Glutamatergic neuron (in vitro differentiated cells): Measurements from ENCODE around the gene ZCCHC24. TPM values are rescaled to one million over a fixed set of nuclear protein-coding genes. Genes with fewer than 3 reads are reported as not detected.

ENCODE experiments used
- DNase-seq: peaks from one replicate; pipeline ENCODE4 v3.0.0; 2022
- H3K27ac Mint-ChIP-seq: one replicate; pipeline ENCODE4 v1.8.0; 2020; ENCODE audit warnings: mild to moderate bottlenecking, mixed read lengths, inconsistent platforms; ENCODE audit not compliant: unreplicated experiment
- H3K27me3 Mint-ChIP-seq: one replicate; pipeline ENCODE4 v1.8.0; 2020; ENCODE audit warnings: mild to moderate bottlenecking, moderate library complexity, mixed read lengths, inconsistent platforms; ENCODE audit not compliant: unreplicated experiment
- H3K36me3 Mint-ChIP-seq: one replicate; pipeline ENCODE4 v1.8.0; 2020; ENCODE audit warnings: mild to moderate bottlenecking, mixed read lengths, inconsistent platforms; ENCODE audit not compliant: unreplicated experiment
- H3K4me1 Mint-ChIP-seq: one replicate; pipeline ENCODE4 v1.8.0; 2020; ENCODE audit warnings: mild to moderate bottlenecking, low read depth, mixed read lengths, inconsistent platforms; ENCODE audit not compliant: unreplicated experiment
- H3K4me3 Mint-ChIP-seq: one replicate; pipeline ENCODE4 v1.8.0; 2020; ENCODE audit warnings: mild to moderate bottlenecking, mixed read lengths, inconsistent platforms; ENCODE audit not compliant: unreplicated experiment
- H3K9me3 Mint-ChIP-seq: one replicate; pipeline ENCODE4 v1.8.0; 2020; ENCODE audit warnings: mild to moderate bottlenecking, moderate library complexity, mixed read lengths, inconsistent platforms; ENCODE audit not compliant: unreplicated experiment
- CTCF ChIP-seq: fragments of 200-600 bp; sonication (generic); IDR thresholded peaks from one replicate; pipeline ENCODE4 v1.5.0; 2021; ENCODE audit not compliant: partially characterized antibody, unreplicated experiment
- total RNA-seq: library from RNA; stranded (reverse); fragmentation: NEBNext Ultra II Directional; extraction: Animal tissue kit (Norgen Biotek cat#: 25700); gene quantifications from one replicate; pipeline ENCODE4 v1.2.1, GENCODE V29; 2021; ENCODE audit not compliant: unreplicated experiment

ZCCHC24 gene
- total RNA-seq, 1 donor from 2014 or later = 3.0 TPM

DNA sequence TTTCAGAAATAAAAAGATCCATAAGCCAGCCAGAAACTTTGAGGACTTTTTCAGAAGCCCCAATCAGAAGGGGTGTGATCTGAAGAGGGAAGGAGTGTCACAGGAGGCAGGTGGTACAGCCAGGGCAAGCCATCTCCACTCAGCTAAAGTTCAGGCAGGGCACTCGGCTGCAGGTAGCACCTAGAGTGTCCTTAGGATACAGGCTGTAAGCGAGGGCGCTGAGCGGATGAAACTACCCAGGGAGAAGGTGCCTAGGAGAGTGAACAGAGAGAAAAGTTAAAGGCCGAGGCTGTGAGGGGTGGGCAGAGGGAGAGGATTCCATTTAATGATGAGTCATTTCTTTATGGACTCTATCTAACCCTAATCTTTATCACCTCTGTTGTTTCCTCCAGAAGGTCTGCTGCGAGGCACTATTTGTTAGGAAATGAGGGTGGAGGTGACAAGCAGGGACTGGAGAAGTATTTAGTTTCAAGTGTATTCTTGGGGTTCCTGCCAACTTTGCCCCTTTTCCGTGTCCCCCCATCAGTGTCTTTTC is 29.8 kb upstream of the ZCCHC24 start:
- Mint-ChIP-seq H3K4me1 (no peaks in the 10 kb centered on the region), H3K27ac (no peak overlapping the region), H3K27me3 (peaks cover 4% of the 10 kb centered on the region), H3K4me3 (no peak overlapping the region), H3K36me3 (no peaks in the 10 kb centered on the region), H3K9me3 (no peaks in the 10 kb centered on the region)
- TF ChIP-seq CTCF = no peak
- no peak for DNase-seq

- Mint-ChIP-seq H3K4me1 (no peaks in the 10 kb centered on the region), H3K27ac (no peak overlapping the region)
These were observed 28.2 kb upstream of the ZCCHC24 start for GRCh38 chr10:79473496-79474095.

DNA sequence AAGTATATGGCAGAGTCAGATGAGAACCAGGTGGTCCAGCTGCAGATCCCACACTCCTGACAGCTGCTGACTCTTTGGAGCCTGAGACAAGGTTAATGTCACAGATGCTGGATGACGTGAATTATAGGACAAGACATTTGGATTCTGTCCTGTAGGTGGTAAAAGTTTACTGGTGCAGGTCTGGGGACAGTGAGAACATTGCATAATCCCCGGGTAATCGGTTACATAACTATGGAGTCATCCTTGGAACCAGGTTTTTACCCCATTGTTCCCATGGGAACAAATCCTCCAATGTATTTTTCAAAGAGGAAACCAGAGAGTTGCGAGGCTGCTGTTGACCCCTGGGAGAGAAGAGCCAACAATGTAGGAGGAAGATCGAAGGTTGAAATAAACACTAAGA is 27.5 kb upstream of the ZCCHC24 start:
- DNase-seq = no peak

More at GRCh38 chr10:79473496-79474095, 28.2 kb upstream of the ZCCHC24 start:
- Mint-ChIP-seq H3K27me3 (peaks cover 5% of the 10 kb centered on the region), H3K4me3 (no peak overlapping the region), H3K9me3 (no peaks in the 10 kb centered on the region), H3K36me3 (no peaks in the 10 kb centered on the region)
- DNase-seq = no peak
- TF ChIP-seq CTCF = no peak

DNA sequence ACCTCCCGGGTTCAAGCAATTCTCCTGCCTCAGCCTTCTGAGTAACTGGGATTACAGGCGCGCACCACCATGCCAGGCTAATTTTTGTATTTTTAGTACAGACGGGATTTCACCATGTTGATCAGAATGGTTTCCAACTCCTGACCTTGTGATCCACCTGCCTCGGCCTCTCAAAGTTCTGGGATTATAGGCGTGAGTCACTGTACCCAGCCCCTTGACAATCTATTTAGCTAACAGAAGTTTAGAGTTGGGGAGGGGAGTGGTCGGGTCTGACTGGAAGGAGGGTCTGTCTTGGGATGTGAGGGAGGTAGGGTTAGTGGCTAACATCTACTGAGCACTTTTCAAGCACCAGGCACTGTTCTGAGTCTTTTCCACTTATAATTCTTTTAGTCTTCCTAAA is 27.0 kb upstream of the ZCCHC24 start:
- peaks cover 5% of the 10 kb centered on the region for H3K27me3 Mint-ChIP-seq
- no peak overlapping the region for H3K27ac Mint-ChIP-seq
- no peak for TF ChIP-seq CTCF
- H3K4me1 Mint-ChIP-seq = no peaks in the 10 kb centered on the region
- DNase-seq = no peak
- H3K4me3 Mint-ChIP-seq = no peak overlapping the region
- no peaks in the 10 kb centered on the region for H3K9me3 Mint-ChIP-seq
- no peaks in the 10 kb centered on the region for H3K36me3 Mint-ChIP-seq

More for the DNA sequence above, 27.5 kb upstream of the ZCCHC24 start:
- Mint-ChIP-seq H3K27ac (no peak overlapping the region), H3K9me3 (no peaks in the 10 kb centered on the region), H3K4me3 (no peak overlapping the region), H3K4me1 (no peaks in the 10 kb centered on the region), H3K36me3 (no peaks in the 10 kb centered on the region), H3K27me3 (peaks cover 5% of the 10 kb centered on the region)
- no peak for TF ChIP-seq CTCF

GRCh38 chr10:79471776-79472175 is 26.4 kb upstream of the ZCCHC24 start:
- TF ChIP-seq CTCF = no peak
- H3K4me3 Mint-ChIP-seq = no peak overlapping the region
- H3K4me1 Mint-ChIP-seq = no peaks in the 10 kb centered on the region
- DNase-seq = no peak
- peaks cover 5% of the 10 kb centered on the region for H3K27me3 Mint-ChIP-seq
- no peaks in the 10 kb centered on the region for H3K9me3 Mint-ChIP-seq
- no peak overlapping the region for H3K27ac Mint-ChIP-seq
- H3K36me3 Mint-ChIP-seq = no peaks in the 10 kb centered on the region
